ENCODE results near the gene CCNK.
A peak's percentile ranks its signal among the peaks of the same experiment; 100 is the strongest.

CCNK gene

DNA sequence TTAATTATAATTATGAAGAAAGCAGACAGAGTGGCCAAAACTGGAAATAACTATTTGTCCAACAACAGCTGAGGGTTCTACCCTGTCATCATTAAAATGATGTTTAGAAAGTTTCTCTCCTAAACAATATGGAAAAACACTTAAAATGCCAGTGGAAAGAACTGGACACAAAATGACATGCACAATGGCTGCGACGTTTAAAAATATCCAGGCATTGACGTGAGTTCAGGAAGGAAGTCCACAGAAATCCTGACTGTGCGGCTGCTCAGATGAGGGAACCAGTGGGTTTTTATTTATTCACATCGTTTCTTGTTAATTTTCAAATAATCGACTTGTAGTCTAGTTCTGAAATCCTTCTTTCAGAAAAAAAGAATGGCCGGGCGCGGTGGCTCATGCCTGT, 58.3 kb downstream of the CCNK start:
- ATAC-seq = no peak
- no peak for TF ChIP-seq RARB (CRISPR knock-in tag; IDR thresholded peaks at IDR 0.05)
- no peak for TF ChIP-seq ZC3H10 (CRISPR knock-in tag; IDR thresholded peaks at IDR 0.05)
- TF ChIP-seq, protein P1, sequence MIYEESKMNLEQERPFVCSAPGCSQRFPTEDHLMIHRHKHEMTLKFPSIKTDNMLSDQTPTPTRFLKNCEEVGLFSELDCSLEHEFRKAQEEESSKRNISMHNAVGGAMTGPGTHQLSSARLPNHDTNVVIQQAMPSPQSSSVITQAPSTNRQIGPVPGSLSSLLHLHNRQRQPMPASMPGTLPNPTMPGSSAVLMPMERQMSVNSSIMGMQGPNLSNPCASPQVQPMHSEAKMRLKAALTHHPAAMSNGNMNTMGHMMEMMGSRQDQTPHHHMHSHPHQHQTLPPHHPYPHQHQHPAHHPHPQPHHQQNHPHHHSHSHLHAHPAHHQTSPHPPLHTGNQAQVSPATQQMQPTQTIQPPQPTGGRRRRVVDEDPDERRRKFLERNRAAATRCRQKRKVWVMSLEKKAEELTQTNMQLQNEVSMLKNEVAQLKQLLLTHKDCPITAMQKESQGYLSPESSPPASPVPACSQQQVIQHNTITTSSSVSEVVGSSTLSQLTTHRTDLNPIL (CRISPR knock-in tag; IDR thresholded peaks at IDR 0.05; ENCODE audit: low read depth) = no peak
- TF ChIP-seq, protein P2, sequence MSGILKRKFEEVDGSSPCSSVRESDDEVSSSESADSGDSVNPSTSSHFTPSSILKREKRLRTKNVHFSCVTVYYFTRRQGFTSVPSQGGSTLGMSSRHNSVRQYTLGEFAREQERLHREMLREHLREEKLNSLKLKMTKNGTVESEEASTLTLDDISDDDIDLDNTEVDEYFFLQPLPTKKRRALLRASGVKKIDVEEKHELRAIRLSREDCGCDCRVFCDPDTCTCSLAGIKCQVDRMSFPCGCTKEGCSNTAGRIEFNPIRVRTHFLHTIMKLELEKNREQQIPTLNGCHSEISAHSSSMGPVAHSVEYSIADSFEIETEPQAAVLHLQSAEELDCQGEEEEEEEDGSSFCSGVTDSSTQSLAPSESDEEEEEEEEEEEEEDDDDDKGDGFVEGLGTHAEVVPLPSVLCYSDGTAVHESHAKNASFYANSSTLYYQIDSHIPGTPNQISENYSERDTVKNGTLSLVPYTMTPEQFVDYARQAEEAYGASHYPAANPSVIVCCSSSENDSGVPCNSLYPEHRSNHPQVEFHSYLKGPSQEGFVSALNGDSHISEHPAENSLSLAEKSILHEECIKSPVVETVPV (CRISPR knock-in tag; IDR thresholded peaks at IDR 0.05) = no peak
- no peak for TF ChIP-seq CSDC2 (CRISPR knock-in tag; IDR thresholded peaks at IDR 0.05)

DNA sequence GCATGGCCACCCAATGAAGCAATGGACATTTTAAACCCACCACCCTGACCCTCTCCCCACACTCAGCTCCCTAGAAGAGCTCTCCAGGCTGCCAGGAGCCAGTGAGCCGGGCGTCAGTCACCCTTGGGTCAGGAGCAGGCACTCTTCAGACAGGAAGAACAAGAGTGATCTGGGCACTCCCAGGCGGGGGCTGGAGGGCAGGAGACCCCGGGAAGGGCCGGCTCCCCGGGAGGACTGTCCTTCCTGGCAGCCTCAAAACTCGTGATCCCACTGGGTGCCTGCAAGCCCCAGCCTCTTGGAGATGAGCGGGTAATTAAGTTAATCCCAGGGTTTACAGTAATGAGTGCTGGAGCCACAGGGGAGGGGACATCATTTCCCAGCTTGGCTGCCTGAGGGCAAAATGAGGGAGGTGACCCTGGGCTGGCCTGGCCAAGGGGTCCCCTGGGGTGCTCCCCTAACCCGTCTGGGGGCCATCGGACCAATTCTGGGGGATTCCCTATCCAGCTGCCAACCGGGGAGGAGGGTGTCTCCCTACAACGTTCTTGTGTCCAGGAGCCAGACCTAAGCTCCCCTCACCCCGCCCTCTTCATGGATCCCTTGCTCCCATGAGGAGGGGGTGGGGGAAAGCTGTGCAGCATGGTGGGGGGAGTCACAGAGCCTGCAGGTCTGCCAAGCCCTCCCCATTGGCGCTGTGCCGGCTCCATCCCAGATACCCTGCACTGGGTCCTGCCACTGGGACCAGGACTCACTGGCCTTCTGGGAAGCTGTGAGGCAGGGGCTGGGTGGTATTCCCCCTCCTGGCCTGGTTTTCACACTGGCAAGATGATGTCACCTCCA, 59.2 kb downstream of the CCNK start:
- TF ChIP-seq ZFP3 (CRISPR knock-in tag; IDR thresholded peaks at IDR 0.05) (0 out of 2 replicates have a peak, but pooled peaks have one; percentile 36), TCF4 (CRISPR knock-in tag; IDR thresholded peaks at IDR 0.05; ENCODE audit: borderline replicate concordance) (no peak), ZNF70 (CRISPR knock-in tag; IDR thresholded peaks at IDR 0.05) (0 out of 2 replicates have a peak, but pooled peaks have one; percentile 9)

DNA sequence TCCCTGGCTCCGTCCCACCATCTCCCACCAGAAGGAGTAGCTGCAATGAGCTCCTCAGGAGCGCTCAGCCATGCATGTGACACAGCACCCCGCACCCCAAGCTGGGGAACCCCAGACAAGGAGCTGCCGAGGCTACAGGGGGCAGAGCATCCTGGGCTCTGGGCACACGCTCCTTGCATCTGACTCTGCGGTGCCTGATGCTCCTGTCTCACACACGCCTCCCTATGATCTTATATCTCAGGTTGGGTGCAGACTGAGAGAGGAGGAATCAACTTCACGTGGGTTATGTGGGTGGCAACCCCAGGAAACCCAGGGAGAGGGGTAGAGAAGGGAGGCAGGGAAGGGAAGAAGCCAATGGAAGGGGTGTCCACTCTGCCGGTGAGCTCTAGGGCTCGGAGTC, 60.0 kb downstream of the CCNK start:
- TF ChIP-seq BACH2 (CRISPR knock-in tag; IDR thresholded peaks at IDR 0.05; ENCODE audit: borderline replicate concordance) (no peak), TCF4 (CRISPR knock-in tag; IDR thresholded peaks at IDR 0.05; ENCODE audit: borderline replicate concordance) (no peak), ZNF70 (CRISPR knock-in tag; IDR thresholded peaks at IDR 0.05) (no peak), OSR1 (CRISPR knock-in tag; IDR thresholded peaks at IDR 0.05) (no peak)
- no peak for ATAC-seq

More for the DNA sequence above, 59.2 kb downstream of the CCNK start:
- ATAC-seq = no peak

DNA sequence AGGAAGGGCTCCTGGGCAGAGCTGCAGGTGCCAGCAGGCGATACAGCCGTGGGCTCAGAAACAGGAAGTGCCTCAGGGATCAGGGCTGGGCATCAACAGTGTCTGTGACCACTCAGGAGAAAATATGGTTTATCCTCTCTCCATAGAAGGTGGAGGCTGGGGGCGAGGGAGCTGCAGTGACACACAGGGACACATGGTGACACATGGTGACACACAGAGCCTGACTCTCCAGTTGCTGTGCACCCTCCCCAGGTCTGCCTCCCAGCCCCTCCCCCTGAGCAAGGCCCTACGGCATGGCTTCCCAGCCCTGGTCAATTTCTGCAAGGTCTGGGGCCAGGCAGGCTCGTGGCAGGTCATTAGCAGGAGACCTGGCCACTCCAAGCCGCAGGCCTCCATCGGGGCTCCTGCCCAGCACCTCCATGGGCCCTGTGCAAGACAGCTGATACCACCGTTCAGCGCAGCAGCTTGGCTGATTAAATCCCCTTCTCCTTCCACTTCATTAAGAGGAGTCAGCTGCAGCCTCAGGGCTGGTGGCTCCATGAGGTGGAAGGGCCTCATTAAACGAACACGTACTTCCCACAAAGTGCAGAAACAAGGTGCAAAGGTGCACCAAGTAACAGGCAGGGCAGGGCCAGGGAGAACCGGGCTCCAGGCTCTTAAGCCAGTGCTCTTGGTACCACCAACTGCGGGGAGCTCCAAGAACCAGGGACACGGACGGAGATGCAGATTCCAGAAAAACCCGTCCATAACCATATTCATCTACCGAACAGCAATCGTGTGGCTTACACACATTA, 60.7 kb downstream of the CCNK start:
- TF ChIP-seq GLIS3 (CRISPR knock-in tag; IDR thresholded peaks at IDR 0.05) (no peak), CSDC2 (CRISPR knock-in tag; IDR thresholded peaks at IDR 0.05) (no peak), ZNF565 (CRISPR knock-in tag; conservative IDR thresholded peaks at IDR 0.05; ENCODE audit: low read depth) (no peak), TOX (CRISPR knock-in tag; IDR thresholded peaks at IDR 0.05; ENCODE audit: borderline replicate concordance) (no peak), ARNTL (CRISPR knock-in tag; IDR thresholded peaks at IDR 0.05; ENCODE audit: borderline replicate concordance, low read depth) (no peak), RARB (CRISPR knock-in tag; IDR thresholded peaks at IDR 0.05) (no peak)
- TF ChIP-seq, protein P3, sequence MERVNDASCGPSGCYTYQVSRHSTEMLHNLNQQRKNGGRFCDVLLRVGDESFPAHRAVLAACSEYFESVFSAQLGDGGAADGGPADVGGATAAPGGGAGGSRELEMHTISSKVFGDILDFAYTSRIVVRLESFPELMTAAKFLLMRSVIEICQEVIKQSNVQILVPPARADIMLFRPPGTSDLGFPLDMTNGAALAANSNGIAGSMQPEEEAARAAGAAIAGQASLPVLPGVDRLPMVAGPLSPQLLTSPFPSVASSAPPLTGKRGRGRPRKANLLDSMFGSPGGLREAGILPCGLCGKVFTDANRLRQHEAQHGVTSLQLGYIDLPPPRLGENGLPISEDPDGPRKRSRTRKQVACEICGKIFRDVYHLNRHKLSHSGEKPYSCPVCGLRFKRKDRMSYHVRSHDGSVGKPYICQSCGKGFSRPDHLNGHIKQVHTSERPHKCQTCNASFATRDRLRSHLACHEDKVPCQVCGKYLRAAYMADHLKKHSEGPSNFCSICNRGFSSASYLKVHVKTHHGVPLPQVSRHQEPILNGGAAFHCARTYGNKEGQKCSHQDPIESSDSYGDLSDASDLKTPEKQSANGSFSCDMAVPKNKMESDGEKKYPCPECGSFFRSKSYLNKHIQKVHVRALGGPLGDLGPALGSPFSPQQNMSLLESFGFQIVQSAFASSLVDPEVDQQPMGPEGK (CRISPR knock-in tag; IDR thresholded peaks at IDR 0.05; ENCODE audit: borderline replicate concordance) = no peak
- TF ChIP-seq, protein P4, sequence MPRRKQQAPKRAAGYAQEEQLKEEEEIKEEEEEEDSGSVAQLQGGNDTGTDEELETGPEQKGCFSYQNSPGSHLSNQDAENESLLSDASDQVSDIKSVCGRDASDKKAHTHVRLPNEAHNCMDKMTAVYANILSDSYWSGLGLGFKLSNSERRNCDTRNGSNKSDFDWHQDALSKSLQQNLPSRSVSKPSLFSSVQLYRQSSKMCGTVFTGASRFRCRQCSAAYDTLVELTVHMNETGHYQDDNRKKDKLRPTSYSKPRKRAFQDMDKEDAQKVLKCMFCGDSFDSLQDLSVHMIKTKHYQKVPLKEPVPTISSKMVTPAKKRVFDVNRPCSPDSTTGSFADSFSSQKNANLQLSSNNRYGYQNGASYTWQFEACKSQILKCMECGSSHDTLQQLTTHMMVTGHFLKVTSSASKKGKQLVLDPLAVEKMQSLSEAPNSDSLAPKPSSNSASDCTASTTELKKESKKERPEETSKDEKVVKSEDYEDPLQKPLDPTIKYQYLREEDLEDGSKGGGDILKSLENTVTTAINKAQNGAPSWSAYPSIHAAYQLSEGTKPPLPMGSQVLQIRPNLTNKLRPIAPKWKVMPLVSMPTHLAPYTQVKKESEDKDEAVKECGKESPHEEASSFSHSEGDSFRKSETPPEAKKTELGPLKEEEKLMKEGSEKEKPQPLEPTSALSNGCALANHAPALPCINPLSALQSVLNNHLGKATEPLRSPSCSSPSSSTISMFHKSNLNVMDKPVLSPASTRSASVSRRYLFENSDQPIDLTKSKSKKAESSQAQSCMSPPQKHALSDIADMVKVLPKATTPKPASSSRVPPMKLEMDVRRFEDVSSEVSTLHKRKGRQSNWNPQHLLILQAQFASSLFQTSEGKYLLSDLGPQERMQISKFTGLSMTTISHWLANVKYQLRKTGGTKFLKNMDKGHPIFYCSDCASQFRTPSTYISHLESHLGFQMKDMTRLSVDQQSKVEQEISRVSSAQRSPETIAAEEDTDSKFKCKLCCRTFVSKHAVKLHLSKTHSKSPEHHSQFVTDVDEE (CRISPR knock-in tag; IDR thresholded peaks at IDR 0.05) = no peak
- TF ChIP-seq, protein P1 (CRISPR knock-in tag; IDR thresholded peaks at IDR 0.05; ENCODE audit: low read depth) = no peak
- TF ChIP-seq, protein P2 (CRISPR knock-in tag; IDR thresholded peaks at IDR 0.05) = no peak
- ATAC-seq = no peak; the same call in 2 of the 3 replicates

Measured in SK-N-SH treated with all-trans-retinoic acid at 6 μM for 48 hours (cell line).